ENCODE results near the gene KHDC3L. TPM values are rescaled to one million over a fixed set of nuclear protein-coding genes. Genes with fewer than 3 reads are reported as not detected.

The KHDC3L gene
- total RNA-seq, 1 experiment from 2014 or later, result not detected

DNA sequence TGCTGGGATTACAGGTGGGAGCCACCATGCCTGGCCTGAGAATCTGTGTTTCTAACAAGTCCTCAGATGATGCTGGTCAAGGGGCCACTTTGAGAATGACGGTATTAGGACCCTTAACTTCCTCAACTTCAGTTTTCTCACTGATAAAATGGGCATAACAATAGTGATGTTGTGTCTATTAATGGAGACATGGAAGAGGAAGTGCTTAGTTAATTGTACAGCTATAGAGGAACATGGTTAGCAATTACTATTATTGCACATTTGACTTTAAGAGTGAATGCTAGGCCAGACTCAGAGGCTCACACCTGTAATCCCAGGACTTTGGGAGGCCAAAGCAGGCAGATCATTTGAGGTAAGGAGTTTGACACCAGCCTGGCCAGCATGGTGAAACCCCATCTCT is 21.1 kb upstream of the KHDC3L start:
- no peak overlapping the region for H3K27ac Mint-ChIP-seq (ENCODE audit: low read depth, unreplicated experiment)
- H3K9me3 Mint-ChIP-seq (ENCODE audit: unreplicated experiment), result no peaks in the 10 kb centered on the region
- no peaks in the 10 kb centered on the region for H3K4me1 Mint-ChIP-seq (ENCODE audit: insufficient read depth, unreplicated experiment)
- intact Hi-C loops (cut with micrococcal nuclease), result no loop called here
- no TSS peak for BruUV-seq (replicated peaks)
- POLR2A ChIA-PET, result no interaction called here
- no peak overlapping the region for H3K4me3 Mint-ChIP-seq (ENCODE audit: unreplicated experiment)
- peaks cover 1% of the 10 kb centered on the region for H3K27me3 Mint-ChIP-seq (ENCODE audit: insufficient read depth, unreplicated experiment)
- CTCF ChIA-PET, result interaction anchor here (0.6 to 2.6 kb wide), 2 partner anchors 47 to 173 kb away, joined by 5 to 12 read pairs; no protein-coding TSS in a partner anchor
- no peak for DNase-seq (ENCODE audit: unreplicated experiment)
- H3K36me3 Mint-ChIP-seq (ENCODE audit: insufficient read depth, unreplicated experiment), result no peaks in the 10 kb centered on the region
- TF ChIP-seq, protein P1, sequence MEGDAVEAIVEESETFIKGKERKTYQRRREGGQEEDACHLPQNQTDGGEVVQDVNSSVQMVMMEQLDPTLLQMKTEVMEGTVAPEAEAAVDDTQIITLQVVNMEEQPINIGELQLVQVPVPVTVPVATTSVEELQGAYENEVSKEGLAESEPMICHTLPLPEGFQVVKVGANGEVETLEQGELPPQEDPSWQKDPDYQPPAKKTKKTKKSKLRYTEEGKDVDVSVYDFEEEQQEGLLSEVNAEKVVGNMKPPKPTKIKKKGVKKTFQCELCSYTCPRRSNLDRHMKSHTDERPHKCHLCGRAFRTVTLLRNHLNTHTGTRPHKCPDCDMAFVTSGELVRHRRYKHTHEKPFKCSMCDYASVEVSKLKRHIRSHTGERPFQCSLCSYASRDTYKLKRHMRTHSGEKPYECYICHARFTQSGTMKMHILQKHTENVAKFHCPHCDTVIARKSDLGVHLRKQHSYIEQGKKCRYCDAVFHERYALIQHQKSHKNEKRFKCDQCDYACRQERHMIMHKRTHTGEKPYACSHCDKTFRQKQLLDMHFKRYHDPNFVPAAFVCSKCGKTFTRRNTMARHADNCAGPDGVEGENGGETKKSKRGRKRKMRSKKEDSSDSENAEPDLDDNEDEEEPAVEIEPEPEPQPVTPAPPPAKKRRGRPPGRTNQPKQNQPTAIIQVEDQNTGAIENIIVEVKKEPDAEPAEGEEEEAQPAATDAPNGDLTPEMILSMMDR (IDR thresholded peaks at IDR 0.05; ENCODE audit: unreplicated experiment), result no peak

DNA sequence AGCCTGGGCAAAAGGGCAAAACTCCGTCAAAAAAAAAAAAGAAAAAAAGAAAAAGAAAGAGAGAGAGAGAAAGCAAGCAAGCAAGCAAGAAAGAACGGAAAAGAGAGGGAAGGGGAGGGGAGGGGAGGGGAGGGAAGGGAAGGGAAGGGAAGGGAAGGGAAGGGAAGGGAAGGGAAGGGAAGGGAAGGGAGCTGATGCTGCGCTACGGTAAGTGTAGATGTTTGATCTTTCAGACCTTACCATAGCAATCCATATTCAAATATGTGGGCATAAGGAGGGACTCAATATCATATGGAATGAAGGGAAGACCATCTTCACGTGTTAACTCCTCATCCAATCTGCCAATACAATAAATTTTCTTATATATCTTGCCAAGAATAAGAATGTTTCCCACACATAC is 20.3 kb upstream of the KHDC3L start:
- H3K36me3 Mint-ChIP-seq (ENCODE audit: insufficient read depth, unreplicated experiment), result no peaks in the 10 kb centered on the region
- ChIA-PET POLR2A (no interaction called here), CTCF (interaction anchor here (1.5 to 2.6 kb wide), 2 partner anchors 47 to 56 kb away, joined by 5 to 12 read pairs; no protein-coding TSS in a partner anchor)
- peaks cover 10% of the 10 kb centered on the region for H3K27me3 Mint-ChIP-seq (ENCODE audit: insufficient read depth, unreplicated experiment)
- BruUV-seq (replicated peaks), result no TSS peak
- no peaks in the 10 kb centered on the region for H3K9me3 Mint-ChIP-seq (ENCODE audit: unreplicated experiment)
- no peak overlapping the region for H3K4me3 Mint-ChIP-seq (ENCODE audit: unreplicated experiment)
- H3K27ac Mint-ChIP-seq (ENCODE audit: low read depth, unreplicated experiment), result no peak overlapping the region
- intact Hi-C loops (cut with micrococcal nuclease), result no loop called here
- TF ChIP-seq, protein P1 (IDR thresholded peaks at IDR 0.05; ENCODE audit: unreplicated experiment), result no peak
- H3K4me1 Mint-ChIP-seq (ENCODE audit: insufficient read depth, unreplicated experiment), result no peaks in the 10 kb centered on the region
- DNase-seq (ENCODE audit: unreplicated experiment), result no peak

DNA sequence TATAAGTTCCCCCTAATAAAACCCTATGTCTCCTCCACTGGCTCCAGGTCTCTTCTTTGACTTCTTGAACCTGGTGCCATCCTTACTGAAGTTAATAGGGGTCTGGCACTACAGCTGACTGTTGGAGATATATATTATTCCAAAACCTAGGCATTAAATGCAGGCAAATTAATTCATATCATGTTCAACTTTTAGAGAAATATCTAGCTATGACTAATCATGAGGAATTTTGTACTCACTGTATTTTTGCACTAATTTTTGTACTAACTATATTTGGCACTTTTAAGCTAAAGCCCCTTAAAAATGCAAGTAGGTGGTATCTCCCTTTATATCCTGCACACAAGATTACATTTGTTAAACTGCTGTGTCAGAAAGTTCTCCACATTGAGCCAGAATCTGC is 19.3 kb upstream of the KHDC3L start:
- Mint-ChIP-seq H3K36me3 (ENCODE audit: insufficient read depth, unreplicated experiment) (no peaks in the 10 kb centered on the region), H3K27ac (ENCODE audit: low read depth, unreplicated experiment) (no peak overlapping the region), H3K4me3 (ENCODE audit: unreplicated experiment) (no peak overlapping the region), H3K9me3 (ENCODE audit: unreplicated experiment) (no peaks in the 10 kb centered on the region), H3K27me3 (ENCODE audit: insufficient read depth, unreplicated experiment) (peaks cover 11% of the 10 kb centered on the region), H3K4me1 (ENCODE audit: insufficient read depth, unreplicated experiment) (no peaks in the 10 kb centered on the region)
- BruUV-seq (replicated peaks), result no TSS peak
- TF ChIP-seq, protein P1 (IDR thresholded peaks at IDR 0.05; ENCODE audit: unreplicated experiment), result no peak
- POLR2A ChIA-PET, result no interaction called here
- intact Hi-C loops (cut with micrococcal nuclease), result no loop called here
- DNase-seq (ENCODE audit: unreplicated experiment), result no peak
- CTCF ChIA-PET, result interaction anchor here (1.0 to 2.0 kb wide), 4 partner anchors 14 to 57 kb away, joined by 3 to 7 read pairs (median 4); no protein-coding TSS in a partner anchor

DNA sequence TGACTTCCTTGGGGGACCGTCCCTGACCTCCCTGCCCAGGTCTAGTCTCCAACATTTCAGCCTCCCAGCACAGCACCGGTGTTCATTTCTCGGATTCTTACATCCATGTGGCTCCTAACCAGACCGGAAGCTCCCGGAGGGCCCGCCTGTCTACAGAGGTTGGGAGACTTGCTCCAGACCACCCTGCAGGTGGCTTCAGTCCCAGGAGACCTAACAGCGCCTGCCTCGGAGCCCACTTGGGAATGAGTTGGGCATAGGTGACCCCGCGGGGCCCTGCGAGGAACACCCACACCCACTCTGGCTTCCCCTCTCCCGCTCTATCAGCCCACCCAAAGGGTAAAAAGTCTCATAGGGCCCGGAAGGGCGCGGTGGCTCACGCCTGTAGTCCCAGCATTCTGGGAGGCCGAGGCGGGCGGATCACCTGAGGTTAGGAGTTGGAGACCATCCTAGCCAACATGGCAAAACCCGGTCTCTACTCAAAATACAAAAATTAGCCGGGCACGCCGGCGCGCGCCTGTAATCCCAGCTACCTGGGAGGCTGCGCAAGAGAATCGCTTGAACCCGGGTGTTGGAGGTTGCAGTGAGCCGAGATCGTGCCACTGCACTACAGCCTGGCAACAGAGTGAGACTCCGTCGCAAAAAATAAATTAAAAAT is 13.8 kb upstream of the KHDC3L start:
- BruUV-seq (replicated peaks), result no TSS peak
- TF ChIP-seq, protein P1 (IDR thresholded peaks at IDR 0.05; ENCODE audit: unreplicated experiment), result no peak
- POLR2A ChIA-PET, result no interaction called here
- Mint-ChIP-seq H3K4me1 (ENCODE audit: insufficient read depth, unreplicated experiment) (no peaks in the 10 kb centered on the region), H3K9me3 (ENCODE audit: unreplicated experiment) (no peaks in the 10 kb centered on the region), H3K4me3 (ENCODE audit: unreplicated experiment) (no peak overlapping the region), H3K36me3 (ENCODE audit: insufficient read depth, unreplicated experiment) (no peaks in the 10 kb centered on the region), H3K27me3 (ENCODE audit: insufficient read depth, unreplicated experiment) (peaks cover 11% of the 10 kb centered on the region), H3K27ac (ENCODE audit: low read depth, unreplicated experiment) (no peak overlapping the region)
- no peak for DNase-seq (ENCODE audit: unreplicated experiment)
- CTCF ChIA-PET, result interaction anchor here (0.9 kb wide), 1 partner anchor 22 kb away, joined by 8 read pairs; no protein-coding TSS in a partner anchor
- intact Hi-C loops (cut with micrococcal nuclease), result no loop called here

All from MCF 10A (cell line).